Amygdala (tissue), 56 donors: Measurements from ENCODE around the gene CDK7.

Experiments
- DNase-seq, 56 donors: peaks; one replicate each; lab custom pipeline; 2025; lab: John Stamatoyannopoulos, UW

Gene CDK7

GRCh38 chr5:69288069-69288468 is 53.4 kb downstream of the CDK7 start:
- no peak for DNase-seq

DNA sequence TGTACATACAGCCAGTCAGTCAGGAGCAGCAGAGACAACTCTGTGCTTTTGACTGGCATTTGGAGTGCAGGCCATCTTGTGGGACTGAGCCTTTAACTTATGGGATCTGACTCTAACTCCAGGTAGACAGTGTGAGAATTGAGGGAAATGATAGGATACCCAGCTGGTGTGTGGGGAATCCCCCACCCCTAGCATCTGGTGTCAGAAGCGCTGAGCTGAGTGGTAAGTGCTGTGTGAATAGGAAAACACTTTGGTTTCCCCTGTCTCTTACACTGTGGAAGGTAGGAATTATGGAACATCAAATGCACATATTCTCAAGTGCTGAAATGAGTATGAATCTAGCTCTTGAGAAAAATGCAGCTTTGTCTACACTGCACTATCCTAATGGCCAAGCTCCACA is 54.0 kb downstream of the CDK7 start:
- no peak for DNase-seq

GRCh38 chr5:69292306-69292705 is 57.6 kb downstream of the CDK7 start:
- DNase-seq = no peak

DNA sequence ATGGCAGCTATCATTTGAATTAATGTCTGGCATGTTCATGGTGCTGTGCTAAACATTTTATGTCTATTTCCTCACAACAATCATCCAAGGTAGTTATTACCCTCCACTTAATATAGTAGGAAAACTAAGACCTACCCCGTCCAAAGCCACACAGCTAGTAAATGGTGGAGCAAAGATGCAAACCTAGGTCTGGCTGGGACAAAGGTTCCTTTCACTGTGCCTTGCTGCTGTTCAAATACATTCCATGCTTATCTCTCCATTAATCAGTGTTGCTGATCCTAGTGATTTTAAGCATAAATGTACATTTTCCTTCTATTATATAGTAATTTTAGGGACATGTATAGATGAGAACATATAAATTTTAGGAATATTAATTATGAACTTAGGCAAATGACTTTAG is 59.2 kb downstream of the CDK7 start:
- no peak for DNase-seq

- no peak for DNase-seq
Observed at GRCh38 chr5:69295088-69295754, 60.5 kb downstream of the CDK7 start.

GRCh38 chr5:69299625-69300024 is 64.9 kb downstream of the CDK7 start:
- no peak for DNase-seq

- no peak for DNase-seq
Observed at GRCh38 chr5:69300537-69301203, 66.0 kb downstream of the CDK7 start.

GRCh38 chr5:69305512-69305911 is 70.8 kb downstream of the CDK7 start:
- no peak for DNase-seq

DNA sequence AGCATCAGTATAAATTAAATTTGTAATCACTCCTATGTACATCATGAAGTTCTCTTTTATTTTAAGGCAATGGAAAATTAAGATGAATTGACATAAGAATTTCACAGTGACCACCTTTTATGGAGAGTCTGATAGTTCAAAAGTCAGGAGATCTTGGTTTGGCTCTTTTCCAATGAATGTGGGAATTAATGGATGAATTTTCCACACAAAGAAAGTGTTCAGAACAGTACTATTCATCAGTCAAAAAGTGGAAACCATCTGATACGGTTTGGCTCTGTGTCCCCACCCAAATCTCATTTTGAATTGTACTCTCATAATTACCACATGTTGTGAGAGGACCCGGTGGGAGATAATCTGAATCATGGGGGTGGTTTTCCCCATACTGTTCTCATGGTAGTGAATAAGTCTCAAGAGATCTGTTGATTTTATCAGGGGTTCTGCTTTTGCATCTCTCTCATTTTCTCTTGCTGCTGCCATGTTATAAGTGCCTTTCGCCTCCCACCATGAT is 73.4 kb downstream of the CDK7 start:
- DNase-seq = no peak

DNA sequence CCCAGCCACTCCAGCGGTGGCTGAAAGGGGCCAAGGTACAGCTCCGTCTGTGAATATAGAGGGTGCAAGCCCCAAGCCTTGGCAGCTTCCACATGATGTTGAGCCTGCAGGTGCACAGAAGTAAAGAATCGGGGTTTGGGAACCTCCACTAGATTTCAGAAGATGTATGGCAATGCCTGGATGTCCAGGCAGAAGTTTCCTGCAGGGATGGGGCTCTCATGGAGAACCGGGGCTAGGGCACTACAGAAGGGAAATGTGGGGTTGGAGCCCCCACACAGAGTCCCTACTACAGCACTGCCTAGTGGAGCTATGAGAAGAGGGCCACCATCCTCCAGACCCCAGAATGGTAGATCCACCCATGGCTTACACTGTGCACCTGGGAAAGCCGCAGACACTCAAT is 74.7 kb downstream of the CDK7 start:
- no peak for DNase-seq

GRCh38 chr5:69312459-69313160 is 77.9 kb downstream of the CDK7 start:
- DNase-seq = no peak

GRCh38 chr5:69313428-69313827 is 78.7 kb downstream of the CDK7 start:
- no peak for DNase-seq

- DNase-seq = no peak
Observed at GRCh38 chr5:69315972-69316371, 81.3 kb downstream of the CDK7 start.

GRCh38 chr5:69317391-69317790 is 82.7 kb downstream of the CDK7 start:
- no peak for DNase-seq

GRCh38 chr5:69326365-69326764 is 91.7 kb downstream of the CDK7 start:
- DNase-seq = no peak
